HG02884 (cell line): ENCODE results near the gene TAS2R4.
A peak's percentile ranks its signal among the peaks of the same experiment; 100 is the strongest.
"Not testable (repeated sequence)": the region's sequence is repeated elsewhere in the genome, so short reads cannot be mapped to it uniquely, and the experiment has no call there.

Experiments used
- ATAC-seq: cut with Tn5 transposase; IDR thresholded peaks from one replicate; pipeline ENCODE4 v1.9.1; 2021; ENCODE audit warnings: mild to moderate bottlenecking, moderate library complexity; ENCODE audit not compliant: unreplicated experiment

TAS2R4 gene

GRCh38 chr7:141776374-141776773 lies at the start of gene TAS2R4:
Gene TAS2R4 (plus strand): TSS chr7:141776674. CDS start chr7:141778489, 1,815 bp downstream.
- ATAC-seq, result no peak

- no peak for ATAC-seq
Observed at GRCh38 chr7:141729020-141729419, 47.5 kb upstream of the TAS2R4 start.

- no peak for ATAC-seq
Observed at GRCh38 chr7:141731476-141732149, 44.9 kb upstream of the TAS2R4 start.

GRCh38 chr7:141737118-141737835 lies 39.2 kb upstream of the TAS2R4 start:
- ATAC-seq, result no peak

- peak; percentile 90 for ATAC-seq
Observed at GRCh38 chr7:141737836-141738591, 38.5 kb upstream of the TAS2R4 start, which contains the start of gene SSBP1. Gene SSBP1 (plus strand): TSS chr7:141738358. CDS start chr7:141739167, 809 bp downstream.

GRCh38 chr7:141738592-141739013 lies 37.9 kb upstream of the TAS2R4 start:
- ATAC-seq, result no peak

GRCh38 chr7:141739250-141739649 lies 37.2 kb upstream of the TAS2R4 start:
- no peak for ATAC-seq

- no peak for ATAC-seq
Observed at GRCh38 chr7:141742229-141742628, 34.2 kb upstream of the TAS2R4 start.

- ATAC-seq, result no peak
Observed at GRCh38 chr7:141744131-141744530, 32.3 kb upstream of the TAS2R4 start.

- no peak for ATAC-seq
Observed at GRCh38 chr7:141748396-141748795, 28.1 kb upstream of the TAS2R4 start.

- ATAC-seq, result not testable (repeated sequence)
Observed at GRCh38 chr7:141751904-141752303, 24.6 kb upstream of the TAS2R4 start.

GRCh38 chr7:141752634-141753033 lies 23.8 kb upstream of the TAS2R4 start:
- no peak for ATAC-seq

GRCh38 chr7:141754939-141755338 lies 21.5 kb upstream of the TAS2R4 start:
- no peak for ATAC-seq

GRCh38 chr7:141763797-141764196 lies 12.7 kb upstream of the TAS2R4 start, which contains the start of gene TAS2R3:
Gene TAS2R3 (plus strand): TSS chr7:141764097. CDS start chr7:141764159, 62 bp downstream.
- no peak for ATAC-seq

GRCh38 chr7:141770083-141770583 lies 6.3 kb upstream of the TAS2R4 start:
- ATAC-seq, result not testable (repeated sequence)

GRCh38 chr7:141785706-141786552 lies 9.5 kb downstream of the TAS2R4 start:
- peak; percentile 82 for ATAC-seq

GRCh38 chr7:141788296-141788695 lies 11.8 kb downstream of the TAS2R4 start:
- ATAC-seq, result no peak

- ATAC-seq, result no peak
Observed at GRCh38 chr7:141789917-141790316, 13.4 kb downstream of the TAS2R4 start, which contains the start of gene TAS2R5. Gene TAS2R5 (plus strand): TSS chr7:141790217. CDS start chr7:141790362, 145 bp downstream.

GRCh38 chr7:141792526-141792925 lies 16.1 kb downstream of the TAS2R4 start:
- ATAC-seq, result no peak

GRCh38 chr7:141820067-141820466 lies 43.6 kb downstream of the TAS2R4 start:
- no peak for ATAC-seq
